IPS-20b (cell line): Measurements from ENCODE around the gene PTGDS.

ENCODE experiments used
- H3K27ac ChIP-seq: one replicate; pipeline ENCODE4 v1.5.1; 2013; ENCODE audit warnings: low read length
- H3K27me3 ChIP-seq: 2 replicates; pipeline ENCODE4 v1.6.1; 2013; ENCODE audit warnings: mild to moderate bottlenecking, low read length, inconsistent platforms; ENCODE audit not compliant: insufficient read depth
- H3K36me3 ChIP-seq: 2 replicates; pipeline ENCODE4 v1.6.1; 2013; ENCODE audit warnings: low read depth, mild to moderate bottlenecking, inconsistent platforms, low read length, moderate library complexity; ENCODE audit not compliant: insufficient read depth
- H3K4me1 ChIP-seq: 2 replicates; pipeline ENCODE4 v1.6.1; 2013; ENCODE audit warnings: mild to moderate bottlenecking, control low read depth, inconsistent platforms, low read length, moderate library complexity; ENCODE audit not compliant: insufficient read depth
- H3K4me3 ChIP-seq: 2 replicates; pipeline ENCODE4 v1.5.1; 2013; ENCODE audit warnings: mild to moderate bottlenecking, low read length, inconsistent platforms
- H3K9ac ChIP-seq: 2 replicates; pipeline ENCODE4 v1.6.1; 2013; ENCODE audit warnings: low read depth, mild to moderate bottlenecking, inconsistent platforms, low read length, moderate library complexity
- H3K9me3 ChIP-seq: 2 replicates; pipeline ENCODE4 v1.6.1; 2013; ENCODE audit warnings: mild to moderate bottlenecking, low read depth, low read length, inconsistent platforms; ENCODE audit not compliant: insufficient read depth

The PTGDS gene

DNA sequence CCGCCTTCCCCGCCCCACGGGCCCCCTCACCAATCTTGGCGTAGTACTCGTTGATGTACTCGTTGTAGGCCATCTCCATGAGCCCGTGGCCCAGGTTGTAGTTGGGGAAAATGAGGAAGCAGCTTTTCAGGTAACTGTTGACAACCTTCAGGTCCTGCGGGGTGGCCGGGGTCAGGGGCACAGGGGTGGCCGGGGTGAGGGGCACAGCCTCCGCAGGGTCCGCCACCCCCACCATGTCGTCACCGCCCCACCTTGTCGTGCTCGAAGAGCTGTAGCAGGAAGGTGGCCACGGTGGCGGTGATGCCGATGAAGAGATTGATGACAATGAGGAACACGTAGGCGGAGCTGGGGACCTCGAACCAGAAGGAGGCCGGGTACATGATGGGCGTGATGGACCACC, 33.9 kb downstream of the PTGDS start:
- no peaks in the 10 kb centered on the region for H3K9me3 ChIP-seq
- H3K4me3 ChIP-seq: no peak overlapping the region
- H3K27me3 ChIP-seq: no peaks in the 10 kb centered on the region
- no peaks in the 10 kb centered on the region for H3K36me3 ChIP-seq
- H3K4me1 ChIP-seq: no peaks in the 10 kb centered on the region
- no peak overlapping the region for H3K27ac ChIP-seq
- H3K9ac ChIP-seq: no peak overlapping the region

DNA sequence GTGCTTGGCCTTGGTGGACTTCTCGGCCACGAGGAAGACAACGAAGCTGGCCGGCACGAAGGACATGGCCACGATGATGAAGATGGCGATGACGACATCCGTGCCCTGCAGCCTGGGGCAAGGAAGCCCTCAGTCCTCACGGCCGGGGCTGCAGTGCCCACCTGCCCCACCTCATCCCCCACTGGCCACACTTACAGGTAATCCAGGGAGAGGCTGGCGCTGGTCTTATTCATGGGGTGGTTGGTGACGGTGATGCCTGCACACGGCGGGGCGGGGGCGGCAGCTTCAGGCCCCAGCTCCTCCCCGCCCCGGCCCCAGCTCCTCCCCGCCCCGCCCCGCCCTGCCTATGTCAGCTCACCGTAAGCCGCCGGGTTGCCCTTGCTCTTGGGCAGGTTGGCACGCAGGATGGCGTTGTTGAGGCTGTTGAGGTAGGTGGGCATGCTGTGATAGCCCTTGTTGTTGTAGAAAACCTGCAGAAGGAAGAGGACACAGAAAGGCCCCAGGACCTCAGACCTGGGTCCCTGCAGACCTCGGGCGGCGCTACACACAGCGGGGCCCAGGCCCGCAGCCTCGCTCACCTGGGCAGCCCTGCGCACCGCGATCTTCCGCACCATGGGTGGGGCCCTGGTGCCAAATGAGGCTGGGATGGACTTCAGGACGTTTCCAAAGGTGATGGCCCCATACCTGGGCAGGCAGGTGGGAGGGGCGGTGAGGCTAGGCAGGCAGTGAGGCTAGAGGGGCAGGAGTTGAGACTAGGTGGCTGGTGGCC, 34.8 kb downstream of the PTGDS start:
- H3K4me3 ChIP-seq: no peak overlapping the region
- H3K36me3 ChIP-seq: no peaks in the 10 kb centered on the region
- no peak overlapping the region for H3K27ac ChIP-seq
- H3K4me1 ChIP-seq: no peaks in the 10 kb centered on the region
- H3K9ac ChIP-seq: no peak overlapping the region
- H3K27me3 ChIP-seq: no peaks in the 10 kb centered on the region
- H3K9me3 ChIP-seq: no peaks in the 10 kb centered on the region

DNA sequence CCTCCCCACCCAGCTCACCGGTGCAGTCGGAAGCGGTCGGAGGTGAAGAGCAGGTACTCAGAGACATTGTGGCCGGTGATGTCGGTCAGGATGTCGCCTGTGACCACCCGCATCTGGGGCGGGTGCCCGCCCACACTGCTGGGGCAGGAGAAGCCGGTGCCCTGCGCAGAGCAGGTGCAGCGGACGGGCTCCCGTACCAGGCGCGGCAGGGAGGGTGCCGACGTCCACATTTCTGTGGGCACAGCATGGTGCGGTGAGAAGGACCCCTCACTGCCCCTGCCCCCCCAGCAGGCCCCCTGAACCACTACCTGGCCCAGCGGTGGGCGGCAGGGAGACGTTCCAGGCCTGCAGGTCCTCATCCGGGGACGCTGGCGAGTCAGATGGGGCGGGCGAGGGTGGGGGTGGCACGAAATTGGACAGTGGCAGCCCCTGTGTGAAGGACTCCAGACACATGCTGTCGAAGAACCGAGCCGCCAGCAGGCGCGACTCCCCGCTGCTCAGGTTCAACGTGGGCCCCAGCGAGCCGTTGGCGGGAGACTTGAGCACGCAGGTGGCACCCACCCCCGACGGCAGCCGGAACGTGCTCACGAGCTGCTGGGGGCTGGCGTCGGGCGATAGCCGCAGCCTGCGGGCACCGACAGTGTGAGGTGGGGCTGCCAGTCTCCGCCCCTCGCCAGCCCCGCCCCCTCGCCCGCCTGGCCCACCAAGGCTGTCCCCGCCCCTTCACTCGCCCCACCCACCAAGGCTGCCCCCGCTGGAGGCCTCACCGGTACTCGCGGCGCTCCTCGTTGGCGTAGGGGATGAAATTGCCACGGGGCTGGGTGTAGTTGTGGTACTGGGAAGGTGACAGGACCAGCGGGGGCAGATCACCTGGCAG, 35.6 kb downstream of the PTGDS start:
- Histone ChIP-seq H3K9me3 (no peaks in the 10 kb centered on the region), H3K27me3 (no peaks in the 10 kb centered on the region), H3K4me1 (no peaks in the 10 kb centered on the region), H3K4me3 (no peak overlapping the region), H3K36me3 (no peaks in the 10 kb centered on the region), H3K27ac (no peak overlapping the region), H3K9ac (no peak overlapping the region)

DNA sequence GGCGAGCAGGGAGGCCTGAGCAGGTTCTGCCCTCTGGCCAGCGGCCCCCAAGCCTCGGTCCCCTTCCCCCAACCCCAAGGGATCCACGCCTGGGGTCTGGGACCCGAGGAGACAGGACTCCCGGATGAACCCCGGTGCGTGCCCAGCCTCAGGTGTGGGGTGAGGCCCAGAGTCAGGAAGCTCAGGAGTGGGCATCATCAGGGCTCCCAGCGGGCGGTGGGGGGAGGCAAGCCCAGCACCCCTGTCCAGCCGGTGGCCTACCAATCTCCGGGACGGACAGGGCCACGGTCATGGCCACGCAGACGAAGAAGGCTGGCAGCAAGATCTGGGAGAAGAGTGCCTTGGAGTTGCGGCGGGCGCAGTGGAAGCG, 36.3 kb downstream of the PTGDS start:
- Histone ChIP-seq H3K27me3 (no peaks in the 10 kb centered on the region), H3K4me1 (no peaks in the 10 kb centered on the region), H3K36me3 (no peaks in the 10 kb centered on the region), H3K9me3 (no peaks in the 10 kb centered on the region), H3K27ac (no peak overlapping the region), H3K4me3 (no peak overlapping the region), H3K9ac (no peak overlapping the region)

DNA sequence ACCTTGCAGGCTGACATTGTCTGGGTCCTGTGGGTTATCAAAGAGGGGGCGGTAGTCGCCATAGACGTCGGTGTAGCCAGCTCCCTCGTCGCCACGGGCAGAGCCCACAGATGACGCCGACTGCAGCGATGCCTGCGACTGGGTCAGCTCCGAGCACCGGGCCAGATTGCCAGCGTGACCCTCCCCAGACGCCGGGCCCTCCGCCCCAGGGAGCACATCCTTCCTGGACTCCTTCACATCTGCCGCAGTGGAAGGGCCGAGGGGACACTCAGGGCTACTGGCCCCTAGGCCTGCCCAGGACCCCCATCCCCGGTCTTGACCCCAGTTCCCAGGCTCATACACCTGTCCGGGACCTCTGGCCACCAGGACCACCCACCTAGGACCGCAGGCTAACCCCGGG, 36.9 kb downstream of the PTGDS start:
- no peaks in the 10 kb centered on the region for H3K9me3 ChIP-seq
- no peaks in the 10 kb centered on the region for H3K36me3 ChIP-seq
- H3K4me1 ChIP-seq: no peaks in the 10 kb centered on the region
- no peak overlapping the region for H3K27ac ChIP-seq
- no peak overlapping the region for H3K9ac ChIP-seq
- H3K27me3 ChIP-seq: no peaks in the 10 kb centered on the region
- H3K4me3 ChIP-seq: no peak overlapping the region

DNA sequence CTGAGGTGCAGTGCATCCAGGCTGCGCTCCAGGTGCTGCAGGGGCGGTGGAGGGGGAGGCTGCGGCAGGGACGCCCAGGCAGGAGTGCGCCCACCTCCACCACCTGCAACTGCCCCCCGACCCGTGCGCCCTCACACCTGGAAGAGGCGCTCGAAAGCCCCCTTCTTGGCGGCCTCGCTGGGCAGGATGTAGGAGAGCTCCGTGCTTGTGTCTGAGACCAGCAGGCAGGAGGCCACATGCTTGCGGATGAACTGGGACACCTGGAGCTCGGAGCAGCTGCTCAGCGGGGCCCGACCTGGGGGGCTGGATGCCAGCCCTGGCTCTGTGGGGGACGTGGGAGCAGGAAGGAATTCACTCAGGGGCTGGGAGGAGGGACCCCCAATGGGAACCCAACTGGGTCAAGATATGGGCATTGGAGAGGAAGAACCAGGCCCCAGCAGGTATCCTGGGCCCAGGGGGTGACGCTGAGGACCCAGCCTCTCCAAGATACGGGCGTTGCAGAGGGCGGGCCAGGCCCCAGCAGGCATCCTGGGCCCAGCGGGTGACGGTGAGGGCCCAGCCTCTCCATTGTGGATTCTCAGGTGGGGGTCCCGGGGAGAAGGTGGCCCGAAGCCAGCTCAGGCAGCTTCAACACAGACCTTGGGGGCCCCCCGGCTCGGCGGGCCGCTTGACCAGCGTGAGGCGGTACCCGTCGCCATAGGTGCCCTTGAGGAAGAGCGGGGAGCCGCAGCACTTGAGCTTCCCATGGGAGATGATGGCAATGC, 37.7 kb downstream of the PTGDS start:
- no peaks in the 10 kb centered on the region for H3K4me1 ChIP-seq
- H3K36me3 ChIP-seq: no peaks in the 10 kb centered on the region
- H3K9me3 ChIP-seq: no peaks in the 10 kb centered on the region

DNA sequence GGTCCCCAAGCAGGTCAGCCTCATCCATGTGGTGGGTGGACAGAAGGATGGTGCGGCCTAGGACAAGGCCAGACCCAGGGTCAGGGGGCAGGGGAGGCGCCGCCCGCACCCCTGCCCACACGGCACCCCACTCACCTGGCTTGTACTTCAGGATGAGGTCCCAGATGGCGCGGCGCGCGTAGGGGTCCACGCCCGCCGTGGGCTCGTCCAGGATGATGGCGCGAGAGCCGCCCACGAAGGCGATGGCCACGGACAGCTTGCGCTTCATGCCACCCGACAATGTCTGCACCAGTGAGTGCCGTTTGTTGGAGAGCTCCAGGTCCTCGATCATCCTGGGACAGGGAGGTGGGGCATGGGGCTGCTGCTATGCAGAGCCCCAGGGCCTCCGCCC, 38.2 kb downstream of the PTGDS start:
- Histone ChIP-seq H3K27ac (no peak overlapping the region), H3K9ac (no peak overlapping the region), H3K36me3 (no peaks in the 10 kb centered on the region), H3K4me1 (no peaks in the 10 kb centered on the region), H3K9me3 (no peaks in the 10 kb centered on the region), H3K4me3 (no peak overlapping the region), H3K27me3 (no peaks in the 10 kb centered on the region)

More for the DNA sequence above, 37.7 kb downstream of the PTGDS start:
- no peaks in the 10 kb centered on the region for H3K27me3 ChIP-seq
- H3K27ac ChIP-seq: no peak overlapping the region
- no peak overlapping the region for H3K4me3 ChIP-seq
- no peak overlapping the region for H3K9ac ChIP-seq

DNA sequence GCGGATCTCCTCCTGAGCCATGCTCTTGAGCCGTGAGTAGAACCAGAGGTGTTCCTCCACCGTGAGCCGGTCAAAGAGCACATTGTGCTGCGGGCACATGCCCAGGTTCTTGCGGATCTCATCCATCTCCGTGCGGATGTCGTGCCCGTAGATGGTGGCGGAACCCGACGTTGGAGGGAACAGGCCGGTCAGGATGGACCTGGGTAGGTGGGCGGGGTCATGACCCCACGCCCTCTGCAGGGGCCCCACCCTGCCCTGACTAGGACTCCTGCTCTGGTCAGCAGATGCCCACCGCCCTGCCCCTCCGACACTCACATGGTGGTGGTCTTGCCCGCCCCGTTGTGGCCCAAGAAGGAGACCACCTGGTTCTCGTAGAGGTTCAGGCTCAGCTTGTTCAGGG, 38.7 kb downstream of the PTGDS start:
- Histone ChIP-seq H3K27ac (no peak overlapping the region), H3K27me3 (no peaks in the 10 kb centered on the region), H3K9me3 (no peaks in the 10 kb centered on the region), H3K4me1 (no peaks in the 10 kb centered on the region), H3K9ac (no peak overlapping the region), H3K36me3 (no peaks in the 10 kb centered on the region), H3K4me3 (no peak overlapping the region)

DNA sequence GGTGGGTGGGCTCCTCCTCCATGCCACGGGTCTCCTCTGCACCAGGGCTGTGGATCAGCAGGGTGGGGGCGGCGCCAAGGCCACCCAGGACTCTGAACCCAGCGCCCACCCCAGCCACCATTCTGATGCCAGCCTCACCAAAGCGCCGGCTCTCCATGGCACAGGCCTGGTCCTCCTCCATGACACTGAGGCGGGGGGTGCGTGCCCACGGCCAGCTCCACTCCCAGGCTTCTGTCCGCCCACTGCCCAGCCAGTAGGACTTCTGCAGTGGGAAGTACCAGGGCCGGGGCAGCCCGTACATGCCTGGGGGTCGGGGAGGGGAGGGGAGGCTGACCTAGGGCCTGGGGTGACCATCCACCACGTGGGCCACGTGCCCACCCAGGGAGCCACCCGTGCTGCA, 39.1 kb downstream of the PTGDS start:
- H3K9ac ChIP-seq: no peak overlapping the region
- H3K4me1 ChIP-seq: no peaks in the 10 kb centered on the region
- H3K4me3 ChIP-seq: no peak overlapping the region
- H3K36me3 ChIP-seq: no peaks in the 10 kb centered on the region
- H3K27ac ChIP-seq: no peak overlapping the region
- no peaks in the 10 kb centered on the region for H3K27me3 ChIP-seq
- no peaks in the 10 kb centered on the region for H3K9me3 ChIP-seq

DNA sequence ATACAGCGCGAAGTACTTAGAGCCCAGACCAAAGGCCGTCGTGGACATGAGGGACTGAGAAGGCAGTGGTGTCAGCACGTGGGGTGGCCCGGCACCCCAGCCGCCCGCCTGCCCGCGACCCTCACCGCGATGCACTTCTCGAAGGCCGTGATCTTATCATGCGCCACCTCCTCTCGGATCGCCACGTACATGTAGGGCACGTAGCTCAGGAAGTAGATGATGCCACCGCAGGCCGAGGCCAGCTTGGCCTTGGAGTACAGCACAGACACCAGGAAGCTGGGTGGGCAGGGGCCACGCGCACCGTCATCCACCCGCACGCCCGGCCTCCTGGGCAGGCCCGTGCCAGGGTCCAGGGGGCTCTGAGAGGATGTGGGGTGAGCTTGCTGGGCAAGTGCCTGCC, 39.8 kb downstream of the PTGDS start:
- no peak overlapping the region for H3K4me3 ChIP-seq
- no peak overlapping the region for H3K9ac ChIP-seq
- no peaks in the 10 kb centered on the region for H3K36me3 ChIP-seq
- no peaks in the 10 kb centered on the region for H3K27me3 ChIP-seq
- H3K9me3 ChIP-seq: no peaks in the 10 kb centered on the region
- no peak overlapping the region for H3K27ac ChIP-seq
- no peaks in the 10 kb centered on the region for H3K4me1 ChIP-seq

DNA sequence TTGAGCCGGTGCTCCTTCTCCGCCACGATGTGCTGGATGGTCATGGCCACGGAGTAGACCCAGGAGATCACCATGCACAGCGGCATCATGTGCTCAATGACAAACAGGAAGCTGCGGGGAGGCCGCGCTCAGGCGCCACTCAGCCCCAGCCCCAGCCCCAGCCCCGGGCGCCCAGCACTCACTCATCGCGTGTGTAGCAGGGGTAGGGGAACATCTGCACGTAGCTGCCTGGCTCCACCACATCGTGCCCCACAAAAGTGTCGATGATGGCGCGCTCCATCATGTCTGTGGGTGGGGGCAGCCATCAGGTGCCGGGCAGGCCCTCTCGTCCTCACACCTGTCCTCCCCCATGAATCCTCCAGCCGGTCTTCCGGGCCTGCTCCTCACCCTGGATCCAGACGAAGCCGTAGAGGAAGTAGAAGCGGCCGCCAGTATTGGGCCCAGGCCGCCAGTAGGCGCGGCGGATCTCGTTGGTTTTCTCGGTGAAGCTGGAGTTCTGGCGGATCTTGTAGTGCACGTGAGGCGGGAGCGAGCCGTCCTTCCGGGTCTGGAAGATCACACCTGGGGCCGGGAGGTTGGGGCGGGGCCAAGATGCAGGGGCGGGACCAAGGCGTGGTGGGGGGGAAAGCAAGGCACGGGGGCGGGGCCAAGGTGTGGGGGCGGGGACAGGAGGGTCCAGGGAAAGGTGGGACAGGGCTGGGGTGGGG, 40.6 kb downstream of the PTGDS start:
- no peak overlapping the region for H3K27ac ChIP-seq
- no peaks in the 10 kb centered on the region for H3K9me3 ChIP-seq
- no peak overlapping the region for H3K4me3 ChIP-seq
- no peak overlapping the region for H3K9ac ChIP-seq
- no peaks in the 10 kb centered on the region for H3K4me1 ChIP-seq
- no peaks in the 10 kb centered on the region for H3K36me3 ChIP-seq
- H3K27me3 ChIP-seq: no peaks in the 10 kb centered on the region
